Stimulated activated naive CD8-positive, alpha-beta T cell treated with anti-CD3 and anti-CD28 coated beads, Interleukin-15, Interleukin-2, amounts not matched to agents 100 ng/mL and 50 ng/mL, for 24 hours (primary cell): ENCODE results near the gene MS4A15.
"Not testable (repeated sequence)": the region's sequence is repeated elsewhere in the genome, so short reads cannot be mapped to it uniquely, and the experiment has no call there.

Experiments used
- H3K27ac Mint-ChIP-seq: one replicate; pipeline ENCODE4 v1.8.0; 2021; ENCODE audit warnings: mild to moderate bottlenecking, mixed read lengths
- H3K27me3 Mint-ChIP-seq: one replicate; pipeline ENCODE4 v1.8.0; 2021; ENCODE audit warnings: mixed read lengths
- H3K36me3 Mint-ChIP-seq: one replicate; pipeline ENCODE4 v1.8.0; 2021; ENCODE audit warnings: low read depth, mixed read lengths
- H3K4me1 Mint-ChIP-seq: one replicate; pipeline ENCODE4 v1.8.0; 2021; ENCODE audit warnings: low read depth, mixed read lengths
- H3K4me3 Mint-ChIP-seq: one replicate; pipeline ENCODE4 v1.8.0; 2021; ENCODE audit warnings: mild to moderate bottlenecking, mixed read lengths
- H3K9me3 Mint-ChIP-seq: one replicate; pipeline ENCODE4 v1.8.0; 2021; ENCODE audit warnings: mixed read lengths

The MS4A15 gene

GRCh38 chr11:60756307-60757032 lies at the start of gene MS4A15:
TSS of gene MS4A15 (plus strand) at chr11:60756867. CDS start at chr11:60763734, 6,867 bp downstream.
- H3K27ac Mint-ChIP-seq = no peak within 1 kb of the TSS
- H3K9me3 Mint-ChIP-seq = no peaks in the 10 kb centered on the region
- no peak within 1 kb of the TSS for H3K4me3 Mint-ChIP-seq
- H3K4me1 Mint-ChIP-seq = no peaks in the 10 kb centered on the region
- H3K36me3 Mint-ChIP-seq = no peaks in the 10 kb centered on the region
- peaks cover 49% of the 10 kb centered on the region for H3K27me3 Mint-ChIP-seq

GRCh38 chr11:60706931-60707330 lies 49.7 kb upstream of the MS4A15 start:
- no peaks in the 10 kb centered on the region for H3K36me3 Mint-ChIP-seq
- H3K4me3 Mint-ChIP-seq = no peak overlapping the region
- H3K27ac Mint-ChIP-seq = no peak overlapping the region
- H3K27me3 Mint-ChIP-seq = peaks cover 8% of the 10 kb centered on the region
- H3K9me3 Mint-ChIP-seq = no peaks in the 10 kb centered on the region
- no peaks in the 10 kb centered on the region for H3K4me1 Mint-ChIP-seq

GRCh38 chr11:60710482-60710881 lies 46.2 kb upstream of the MS4A15 start:
- no peaks in the 10 kb centered on the region for H3K9me3 Mint-ChIP-seq
- H3K4me3 Mint-ChIP-seq = no peak overlapping the region
- no peak overlapping the region for H3K27ac Mint-ChIP-seq
- no peaks in the 10 kb centered on the region for H3K36me3 Mint-ChIP-seq
- H3K27me3 Mint-ChIP-seq = peaks cover 12% of the 10 kb centered on the region
- no peaks in the 10 kb centered on the region for H3K4me1 Mint-ChIP-seq

GRCh38 chr11:60711276-60711675 lies 45.4 kb upstream of the MS4A15 start:
- Mint-ChIP-seq H3K4me3 (no peak overlapping the region), H3K4me1 (no peaks in the 10 kb centered on the region), H3K27me3 (peaks cover 12% of the 10 kb centered on the region), H3K9me3 (no peaks in the 10 kb centered on the region), H3K27ac (no peak overlapping the region), H3K36me3 (no peaks in the 10 kb centered on the region)

- not testable (repeated sequence) for H3K4me3 Mint-ChIP-seq, H3K4me1 Mint-ChIP-seq, H3K27ac Mint-ChIP-seq, H3K9me3 Mint-ChIP-seq, H3K36me3 Mint-ChIP-seq
- peaks cover 10% of the 10 kb centered on the region for H3K27me3 Mint-ChIP-seq
These were observed 43.2 kb upstream of the MS4A15 start for GRCh38 chr11:60713423-60713822.

GRCh38 chr11:60717956-60718355 lies 38.7 kb upstream of the MS4A15 start:
- Mint-ChIP-seq H3K4me3 (no peak overlapping the region), H3K27me3 (peaks cover 20% of the 10 kb centered on the region), H3K4me1 (no peaks in the 10 kb centered on the region), H3K36me3 (no peaks in the 10 kb centered on the region), H3K9me3 (peaks cover 6% of the 10 kb centered on the region), H3K27ac (no peak overlapping the region)

- Mint-ChIP-seq H3K9me3 (peaks cover 6% of the 10 kb centered on the region), H3K27ac (no peak overlapping the region), H3K4me3 (no peak overlapping the region), H3K36me3 (no peaks in the 10 kb centered on the region), H3K4me1 (no peaks in the 10 kb centered on the region), H3K27me3 (peaks cover 20% of the 10 kb centered on the region)
These were observed 37.9 kb upstream of the MS4A15 start for GRCh38 chr11:60718524-60719316.

- Mint-ChIP-seq H3K27ac (no peak overlapping the region), H3K4me1 (no peaks in the 10 kb centered on the region), H3K27me3 (peaks cover 18% of the 10 kb centered on the region), H3K4me3 (no peak overlapping the region), H3K36me3 (no peaks in the 10 kb centered on the region), H3K9me3 (peaks cover 6% of the 10 kb centered on the region)
These were observed 37.3 kb upstream of the MS4A15 start for GRCh38 chr11:60719391-60719790.

GRCh38 chr11:60720460-60720859 lies 36.2 kb upstream of the MS4A15 start:
- Mint-ChIP-seq H3K9me3 (peaks cover 6% of the 10 kb centered on the region), H3K4me1 (no peaks in the 10 kb centered on the region), H3K27ac (no peak overlapping the region), H3K27me3 (peaks cover 15% of the 10 kb centered on the region), H3K4me3 (no peak overlapping the region), H3K36me3 (no peaks in the 10 kb centered on the region)

- no peaks in the 10 kb centered on the region for H3K9me3 Mint-ChIP-seq
- no peaks in the 10 kb centered on the region for H3K4me1 Mint-ChIP-seq
- no peaks in the 10 kb centered on the region for H3K36me3 Mint-ChIP-seq
- H3K4me3 Mint-ChIP-seq = no peak within 1 kb of the TSS
- peaks cover 15% of the 10 kb centered on the region for H3K27me3 Mint-ChIP-seq
- no peak within 1 kb of the TSS for H3K27ac Mint-ChIP-seq
These were observed 32.2 kb upstream of the MS4A15 start, which contains the start of gene MS4A18 for GRCh38 chr11:60724420-60724819. TSS of gene MS4A18 (plus strand) at chr11:60724720.

GRCh38 chr11:60725592-60725991 lies 31.1 kb upstream of the MS4A15 start:
- H3K36me3 Mint-ChIP-seq = no peaks in the 10 kb centered on the region
- H3K27ac Mint-ChIP-seq = no peak overlapping the region
- no peak overlapping the region for H3K4me3 Mint-ChIP-seq
- peaks cover 16% of the 10 kb centered on the region for H3K27me3 Mint-ChIP-seq
- no peaks in the 10 kb centered on the region for H3K9me3 Mint-ChIP-seq
- no peaks in the 10 kb centered on the region for H3K4me1 Mint-ChIP-seq

- H3K4me3 Mint-ChIP-seq = no peak overlapping the region
- peaks cover 19% of the 10 kb centered on the region for H3K27me3 Mint-ChIP-seq
- no peaks in the 10 kb centered on the region for H3K9me3 Mint-ChIP-seq
- no peaks in the 10 kb centered on the region for H3K36me3 Mint-ChIP-seq
- no peaks in the 10 kb centered on the region for H3K4me1 Mint-ChIP-seq
- no peak overlapping the region for H3K27ac Mint-ChIP-seq
These were observed 25.1 kb upstream of the MS4A15 start for GRCh38 chr11:60731586-60731985.

GRCh38 chr11:60734279-60734678 lies 22.4 kb upstream of the MS4A15 start:
- H3K27me3 Mint-ChIP-seq = peaks cover 20% of the 10 kb centered on the region
- H3K4me1 Mint-ChIP-seq = no peaks in the 10 kb centered on the region
- H3K27ac Mint-ChIP-seq = no peak overlapping the region
- no peaks in the 10 kb centered on the region for H3K36me3 Mint-ChIP-seq
- no peak overlapping the region for H3K4me3 Mint-ChIP-seq
- H3K9me3 Mint-ChIP-seq = no peaks in the 10 kb centered on the region

GRCh38 chr11:60739114-60739513 lies 17.6 kb upstream of the MS4A15 start:
- Mint-ChIP-seq H3K4me3 (no peak overlapping the region), H3K27me3 (peaks cover 13% of the 10 kb centered on the region), H3K27ac (no peak overlapping the region), H3K9me3 (no peaks in the 10 kb centered on the region), H3K36me3 (no peaks in the 10 kb centered on the region), H3K4me1 (no peaks in the 10 kb centered on the region)

- Mint-ChIP-seq H3K36me3 (no peaks in the 10 kb centered on the region), H3K27me3 (peaks cover 13% of the 10 kb centered on the region)
These were observed 16.1 kb upstream of the MS4A15 start for GRCh38 chr11:60740573-60740972.

More at GRCh38 chr11:60740573-60740972, 16.1 kb upstream of the MS4A15 start:
- Mint-ChIP-seq H3K27ac (no peak overlapping the region), H3K4me1 (no peaks in the 10 kb centered on the region), H3K9me3 (no peaks in the 10 kb centered on the region), H3K4me3 (no peak overlapping the region)
